ENCODE data around the gene SPATA4. TPM values are rescaled to one million over a fixed set of nuclear protein-coding genes. Genes with fewer than 3 reads are reported as not detected.

Gene SPATA4
- total and polyA plus RNA-seq, 2 of the 4 experiments (the other 2 are of a cell fraction) = under 0.01 to 0.09 TPM

DNA sequence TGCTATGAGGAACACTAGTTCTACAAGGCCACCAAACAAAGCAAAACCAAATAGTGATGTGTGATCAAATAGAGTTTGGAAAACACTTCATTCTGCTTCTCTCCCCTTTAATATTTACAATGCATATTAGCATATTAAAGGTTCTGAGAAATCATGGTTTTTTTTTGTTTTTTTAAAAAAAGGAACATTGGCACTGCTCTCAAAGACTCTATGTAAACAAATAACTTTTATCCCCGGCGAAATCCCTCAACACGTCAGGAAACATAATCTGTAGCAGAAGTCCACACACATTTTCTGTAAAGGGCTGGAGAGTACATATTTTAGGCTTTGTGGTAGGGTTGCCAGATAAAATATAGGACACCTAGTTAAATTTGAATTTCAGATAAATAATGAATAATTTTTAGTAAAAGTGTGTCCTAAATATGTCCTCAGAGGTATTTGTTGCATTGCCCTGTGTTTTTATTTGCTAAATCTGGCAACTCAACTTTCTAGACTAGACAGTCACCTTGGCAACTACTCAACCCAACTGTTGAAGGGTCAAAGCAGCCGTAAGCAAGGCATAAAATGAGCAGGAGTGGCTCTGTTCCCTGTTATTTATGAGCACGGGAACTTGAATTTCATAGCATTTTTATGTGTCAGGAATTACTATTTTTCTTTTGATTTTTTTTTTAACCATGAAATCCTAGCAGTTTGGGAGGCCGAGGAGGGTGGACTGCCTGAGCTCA is 8.6 kb downstream of the SPATA4 start:
- CTCF ChIA-PET = no interaction called here
- dilution Hi-C loops (cut with HindIII; ENCODE audit: low sequenced_read_pairs, unreplicated experiment) (no loop called here), in situ Hi-C loops (cut with MboI; ENCODE audit: low sequenced_read_pairs) (no loop called here), intact Hi-C loops (cut with micrococcal nuclease) (loop anchor here (5.0 kb wide), 1 partner anchor 35 kb away; no protein-coding TSS in a partner anchor)
- Histone ChIP-seq H2BK120ac (ENCODE audit: low read depth, low read length) (0 out of 2 replicates have a peak overlapping the region, but pooled peaks have one; percentile 83), H3K14ac (replicated peaks; ENCODE audit: low read depth, low read length) (no peak overlapping the region), H3K27ac (ENCODE audit: insufficient read depth, low read length) (no peak overlapping the region), H3K27me3 (ENCODE audit: control insufficient read depth, insufficient read depth, low read length) (no peaks in the 10 kb centered on the region), H3K4me1 (ENCODE audit: control insufficient read depth, insufficient read depth, low read length) (peaks cover 15% of the 10 kb centered on the region), H3K79me1 (ENCODE audit: low read depth in 1 of 2, low read length in 2 of 2) (no peaks in the 10 kb centered on the region), H4K8ac (ENCODE audit: low read depth in 2 of 2, low read length in 2 of 2) (0 out of 4 replicates have a peak overlapping the region, but pooled peaks of 1 of the 2 experiments have one; percentile 56), H3K9me3 (ENCODE audit: control insufficient read depth, insufficient read depth, low read length) (no peaks in the 10 kb centered on the region), H4K20me1 (ENCODE audit: insufficient read depth, low read length) (no peaks in the 10 kb centered on the region), H3K4ac (ENCODE audit: low read depth, low read length) (0 out of 2 replicates have a peak overlapping the region, but pooled peaks have one; percentile 67), H2AK5ac (ENCODE audit: low read depth, low read length) (no peak overlapping the region), H2BK5ac (ENCODE audit: low read depth, low read length, poor library complexity, severe bottlenecking) (peak overlapping the region; percentile 37), H2AK9ac (replicated peaks; ENCODE audit: low read depth, low read length, poor library complexity) (no peak overlapping the region), H3K9me1 (ENCODE audit: insufficient read depth, low read length) (0 out of 2 replicates have a peak, but pooled peaks cover 5% of the 10 kb centered on the region), H3K4me2 (ENCODE audit: low read depth, low read length) (no peak overlapping the region), H4K91ac (ENCODE audit: insufficient read depth, low read depth, low read length) (no peak overlapping the region), H3K23ac (ENCODE audit: low read depth, low read length) (no peak overlapping the region), H2BK15ac (ENCODE audit: low read depth, low read length) (0 out of 3 replicates have a peak overlapping the region, but pooled peaks have one; percentile 74), H3K36me3 (ENCODE audit: control insufficient read depth, insufficient read depth, low read length) (no peaks in the 10 kb centered on the region), H2AFZ (replicated peaks; ENCODE audit: low read length, poor library complexity) (no peak overlapping the region), H4K5ac (ENCODE audit: low read depth, low read length) (peak overlapping the region; percentile 86; the same call in 1 of the 2 replicates), H3K56ac (ENCODE audit: extremely low read depth, insufficient read depth, low read length) (no peak overlapping the region), H3K9ac (ENCODE audit: low read depth, low read length) (no peak overlapping the region), H3K18ac (ENCODE audit: low read depth, low read length) (peak overlapping the region; percentile 89; the same call in 1 of the 2 replicates), H2BK20ac (ENCODE audit: low read depth, low read length) (no peak overlapping the region), H3K4me3 (ENCODE audit: insufficient read depth, low read depth, low read length) (no peak overlapping the region)
- TF ChIP-seq, protein P1, sequence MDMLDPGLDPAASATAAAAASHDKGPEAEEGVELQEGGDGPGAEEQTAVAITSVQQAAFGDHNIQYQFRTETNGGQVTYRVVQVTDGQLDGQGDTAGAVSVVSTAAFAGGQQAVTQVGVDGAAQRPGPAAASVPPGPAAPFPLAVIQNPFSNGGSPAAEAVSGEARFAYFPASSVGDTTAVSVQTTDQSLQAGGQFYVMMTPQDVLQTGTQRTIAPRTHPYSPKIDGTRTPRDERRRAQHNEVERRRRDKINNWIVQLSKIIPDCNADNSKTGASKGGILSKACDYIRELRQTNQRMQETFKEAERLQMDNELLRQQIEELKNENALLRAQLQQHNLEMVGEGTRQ (IDR thresholded peaks at IDR 0.05; ENCODE audit: low read depth, low read length) = no peak
- TF ChIP-seq CHD1 (IDR thresholded peaks at IDR 0.05; ENCODE audit: low read depth, low read length) = no peak
- TF ChIP-seq SMC3 (IDR thresholded peaks at IDR 0.05; ENCODE audit: low read depth, low read length) = no peak
- no peak for TF ChIP-seq NFE2L2 (IDR thresholded peaks at IDR 0.05; ENCODE audit: low read depth, low read length)
- TF ChIP-seq FOS (IDR thresholded peaks at IDR 0.05; ENCODE audit: low read depth, low read length) = no peak
- TF ChIP-seq CEBPB (IDR thresholded peaks at IDR 0.05; ENCODE audit: low read depth, low read length) = no peak
- TF ChIP-seq POLR2A (IDR thresholded peaks at IDR 0.05; ENCODE audit: low read depth, low read length) = no peak
- no peak for TF ChIP-seq MAFK (IDR thresholded peaks at IDR 0.05; ENCODE audit: low read depth, low read length)
- TF ChIP-seq RFX5 (IDR thresholded peaks at IDR 0.05; ENCODE audit: low read depth, low read length) = no peak
- TF ChIP-seq, protein P2, sequence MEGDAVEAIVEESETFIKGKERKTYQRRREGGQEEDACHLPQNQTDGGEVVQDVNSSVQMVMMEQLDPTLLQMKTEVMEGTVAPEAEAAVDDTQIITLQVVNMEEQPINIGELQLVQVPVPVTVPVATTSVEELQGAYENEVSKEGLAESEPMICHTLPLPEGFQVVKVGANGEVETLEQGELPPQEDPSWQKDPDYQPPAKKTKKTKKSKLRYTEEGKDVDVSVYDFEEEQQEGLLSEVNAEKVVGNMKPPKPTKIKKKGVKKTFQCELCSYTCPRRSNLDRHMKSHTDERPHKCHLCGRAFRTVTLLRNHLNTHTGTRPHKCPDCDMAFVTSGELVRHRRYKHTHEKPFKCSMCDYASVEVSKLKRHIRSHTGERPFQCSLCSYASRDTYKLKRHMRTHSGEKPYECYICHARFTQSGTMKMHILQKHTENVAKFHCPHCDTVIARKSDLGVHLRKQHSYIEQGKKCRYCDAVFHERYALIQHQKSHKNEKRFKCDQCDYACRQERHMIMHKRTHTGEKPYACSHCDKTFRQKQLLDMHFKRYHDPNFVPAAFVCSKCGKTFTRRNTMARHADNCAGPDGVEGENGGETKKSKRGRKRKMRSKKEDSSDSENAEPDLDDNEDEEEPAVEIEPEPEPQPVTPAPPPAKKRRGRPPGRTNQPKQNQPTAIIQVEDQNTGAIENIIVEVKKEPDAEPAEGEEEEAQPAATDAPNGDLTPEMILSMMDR (conservative IDR thresholded peaks at IDR 0.05; ENCODE audit: low read depth, low read length) = no peak
- TF ChIP-seq RAD21 (IDR thresholded peaks at IDR 0.05; ENCODE audit: low read length) = no peak
- DNase-seq (no peak), ATAC-seq (ENCODE audit: low read depth) (no peak)
- no CpG with 5 or more reads among the region's 6 CpGs for WGBS, 2 experiments (ENCODE audit: extremely low coverage in 2 of 2, insufficient read length in 1 of 2)
- POLR2A ChIA-PET (ENCODE audit: unreplicated experiment) = no interaction called here
- no TSS peak for BruUV-seq (replicated peaks)
